Uterus (tissue), 4 donors: ENCODE measurements around the gene WIPI1. TPM values are rescaled to one million over a fixed set of nuclear protein-coding genes. Genes with fewer than 3 reads are reported as not detected.

Experiments used
- DNase-seq, 2 donors: peaks; one replicate each; pipeline ENCODE4 v3.0.0-alpha.2; 2019 to 2020
- H3K27ac ChIP-seq, 2 donors: fragments of 200-600 bp; sonication (generic); 1 replicate in 1 of 2; 2 replicates in 1 of 2; pipeline ENCODE4 v1.5.1; 2016 to 2018
- H3K27me3 ChIP-seq, 2 donors: fragments of 200-600 bp; sonication (generic); one replicate each; pipeline ENCODE4 v1.5.1; 2018 to 2019; ENCODE audit warnings: control low read depth in 1 of 2
- H3K36me3 ChIP-seq, 2 donors: fragments of 200-600 bp; sonication (generic); one replicate each; pipeline ENCODE4 v1.5.1; 2019; ENCODE audit warnings: control low read depth in 1 of 2
- H3K4me1 ChIP-seq, 2 donors: fragments of 200-600 bp; sonication (generic); one replicate each; pipeline ENCODE4 v1.5.1; 2018 to 2019; ENCODE audit warnings: control low read depth in 1 of 2
- H3K4me3 ChIP-seq, 2 donors: fragments of 200-600 bp; sonication (generic); 1 replicate in 1 of 2; 2 replicates in 1 of 2; pipeline ENCODE4 v1.5.1; 2018 to 2019; ENCODE audit warnings: mild to moderate bottlenecking in 1 of 2
- H3K9me3 ChIP-seq, 2 donors: fragments of 200-600 bp; sonication (generic); one replicate each; pipeline ENCODE4 v1.5.1; 2019; ENCODE audit warnings: control low read depth in 1 of 2
- POLR2A ChIP-seq, 2 donors: fragments of 450-650 bp; IDR thresholded peaks; one replicate each; pipeline ENCODE4 v1.6.1; 2016; ENCODE audit warnings: antibody characterized with exemption in 2 of 2, mild to moderate bottlenecking in 1 of 2, moderate library complexity in 1 of 2
- intact Hi-C: fragments of 100-400 bp; cut with DNase I; formaldehyde crosslinking; loops from one replicate; pipeline ENCODE4 v1.15.1; 2023; ENCODE audit warnings: low total_unique reads
- total RNA-seq, 4 donors: library from RNA; depleted of rRNA in 3 of 4; stranded (reverse); fragments of >200 nt in 3 of 4; gene quantifications; one replicate each; pipeline versions ENCODE4 v1.1.0 to v1.2.4, GENCODE V29; 2014 to 2023
- TF ChIP-seq, protein P1 (sequence below), 4 experiments: fragments of 200-600 bp in 2 of 4; fragments of 450-650 bp in 2 of 4; sonication (generic) in 2 of 4; IDR thresholded peaks; one replicate each; pipeline ENCODE4 v1.5.1; 2016 to 2019; ENCODE audit warnings: antibody characterized with exemption in 4 of 4, mild to moderate bottlenecking in 2 of 4, moderate library complexity in 1 of 4
- donor health status: DM: yes; HTN: yes; CAD: no.

WIPI1 gene
- total RNA-seq, 4 donors from 2014 or later, result 7.9 to 40.7 (median 27.9) TPM

DNA sequence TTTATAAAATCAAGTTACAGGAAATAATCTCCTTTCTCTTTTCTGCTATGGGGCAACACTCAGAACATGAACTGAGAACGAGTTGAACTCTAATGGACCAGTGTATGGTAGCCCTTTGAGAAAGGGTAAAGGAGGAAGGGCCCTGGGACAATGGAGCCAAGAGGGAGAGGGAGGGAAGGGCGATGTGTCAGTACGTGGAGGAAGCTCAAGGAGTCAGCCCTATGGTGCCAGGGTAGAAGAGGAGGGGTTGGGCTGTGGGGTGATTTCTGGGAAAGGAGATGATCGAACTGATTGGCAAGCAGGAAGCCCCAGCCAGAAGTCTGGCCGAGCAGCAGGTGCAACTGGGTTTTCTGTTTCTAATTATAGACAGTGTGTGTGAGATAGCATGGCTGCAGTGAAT is 4.3 kb upstream of the WIPI1 start:
- no peak for TF ChIP-seq POLR2A (IDR thresholded peaks at IDR 0.05)
- TF ChIP-seq, protein P1, sequence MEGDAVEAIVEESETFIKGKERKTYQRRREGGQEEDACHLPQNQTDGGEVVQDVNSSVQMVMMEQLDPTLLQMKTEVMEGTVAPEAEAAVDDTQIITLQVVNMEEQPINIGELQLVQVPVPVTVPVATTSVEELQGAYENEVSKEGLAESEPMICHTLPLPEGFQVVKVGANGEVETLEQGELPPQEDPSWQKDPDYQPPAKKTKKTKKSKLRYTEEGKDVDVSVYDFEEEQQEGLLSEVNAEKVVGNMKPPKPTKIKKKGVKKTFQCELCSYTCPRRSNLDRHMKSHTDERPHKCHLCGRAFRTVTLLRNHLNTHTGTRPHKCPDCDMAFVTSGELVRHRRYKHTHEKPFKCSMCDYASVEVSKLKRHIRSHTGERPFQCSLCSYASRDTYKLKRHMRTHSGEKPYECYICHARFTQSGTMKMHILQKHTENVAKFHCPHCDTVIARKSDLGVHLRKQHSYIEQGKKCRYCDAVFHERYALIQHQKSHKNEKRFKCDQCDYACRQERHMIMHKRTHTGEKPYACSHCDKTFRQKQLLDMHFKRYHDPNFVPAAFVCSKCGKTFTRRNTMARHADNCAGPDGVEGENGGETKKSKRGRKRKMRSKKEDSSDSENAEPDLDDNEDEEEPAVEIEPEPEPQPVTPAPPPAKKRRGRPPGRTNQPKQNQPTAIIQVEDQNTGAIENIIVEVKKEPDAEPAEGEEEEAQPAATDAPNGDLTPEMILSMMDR (IDR thresholded peaks at IDR 0.05), result no peak
- Histone ChIP-seq H3K27ac (no peak overlapping the region), H3K4me1 (no peaks in the 10 kb centered on the region), H3K36me3 (no peaks in the 10 kb centered on the region), H3K4me3 (no peak overlapping the region), H3K27me3 (no peaks in the 10 kb centered on the region), H3K9me3 (no peaks in the 10 kb centered on the region)
- intact Hi-C loops, result loop anchor here (5.0 kb wide), 1 partner anchor 199 kb away; no protein-coding TSS in a partner anchor
- DNase-seq, result no peak

DNA sequence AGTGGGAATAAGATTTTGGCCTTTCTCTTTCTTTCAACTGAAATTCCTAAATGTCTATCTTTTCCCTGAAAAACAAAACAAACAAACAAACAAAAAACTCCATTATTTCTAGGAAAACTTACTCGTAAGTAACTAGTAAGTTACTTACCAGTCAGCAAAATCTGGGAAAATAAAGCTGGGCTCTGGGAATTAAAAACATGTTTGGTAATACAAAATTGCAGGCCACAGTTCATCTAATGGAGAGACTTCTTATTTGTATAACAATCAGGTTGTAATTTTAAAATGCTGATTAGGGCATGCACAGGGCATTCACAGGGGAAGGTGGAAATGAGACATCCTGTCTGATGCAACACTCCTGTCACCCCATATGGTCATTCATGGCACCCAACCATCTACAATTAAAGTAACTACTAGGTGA is 3.8 kb upstream of the WIPI1 start:
- Histone ChIP-seq H3K4me3 (no peak overlapping the region), H3K27ac (no peak overlapping the region), H3K36me3 (no peaks in the 10 kb centered on the region), H3K9me3 (no peaks in the 10 kb centered on the region), H3K27me3 (no peaks in the 10 kb centered on the region), H3K4me1 (no peaks in the 10 kb centered on the region)
- no peak for TF ChIP-seq POLR2A (IDR thresholded peaks at IDR 0.05)
- TF ChIP-seq, protein P1 (IDR thresholded peaks at IDR 0.05), result no peak
- intact Hi-C loops, result loop anchor here (5.0 kb wide), 1 partner anchor 199 kb away; no protein-coding TSS in a partner anchor
- no peak for DNase-seq

DNA sequence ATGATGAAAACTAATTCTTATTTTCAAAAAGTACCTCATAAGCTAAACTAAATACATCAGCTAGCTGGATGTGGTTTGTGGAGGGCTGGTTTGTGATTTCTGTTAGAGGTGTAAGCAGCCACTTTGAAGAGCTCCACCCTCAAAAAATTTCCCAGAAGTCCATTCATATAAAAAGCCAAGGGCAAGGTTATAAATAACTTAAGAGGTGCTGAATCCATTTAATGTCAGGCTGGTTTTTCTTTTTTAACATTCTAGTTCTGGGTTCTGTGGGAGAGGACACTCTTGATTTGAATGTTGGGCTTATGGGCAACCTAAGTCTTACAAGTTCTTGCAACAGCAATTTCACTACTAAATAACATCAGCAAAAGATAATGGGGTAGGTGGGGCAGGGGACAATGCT is 3.4 kb upstream of the WIPI1 start:
- intact Hi-C loops, result loop anchor here (5.0 kb wide), 1 partner anchor 198 kb away; no protein-coding TSS in a partner anchor
- H3K27me3 ChIP-seq, result no peaks in the 10 kb centered on the region
- H3K36me3 ChIP-seq, result no peaks in the 10 kb centered on the region
- no peak overlapping the region for H3K4me3 ChIP-seq
- TF ChIP-seq, protein P1 (IDR thresholded peaks at IDR 0.05), result no peak
- TF ChIP-seq POLR2A (IDR thresholded peaks at IDR 0.05), result no peak
- DNase-seq, result no peak
- no peak overlapping the region for H3K27ac ChIP-seq
- no peaks in the 10 kb centered on the region for H3K4me1 ChIP-seq
- no peaks in the 10 kb centered on the region for H3K9me3 ChIP-seq

DNA sequence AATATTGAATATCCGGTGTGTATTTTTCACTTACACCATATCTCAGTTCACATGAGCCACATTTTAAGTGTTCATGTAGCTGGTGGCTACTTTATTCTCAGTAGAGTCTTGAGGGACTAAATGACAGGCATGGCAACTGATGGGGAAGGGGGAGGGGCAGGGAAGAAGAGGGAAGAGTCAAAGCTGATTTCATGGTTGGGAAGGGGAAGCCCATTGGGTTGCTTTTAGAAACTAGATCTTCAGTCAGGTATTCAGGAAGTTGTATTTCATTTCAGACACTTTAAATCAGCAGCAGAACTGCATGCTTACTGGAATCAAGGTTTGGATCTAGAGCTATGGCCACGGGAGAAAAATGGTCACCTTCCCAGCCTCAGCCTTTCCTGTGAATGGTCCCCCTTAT is 2.9 kb upstream of the WIPI1 start:
- no peaks in the 10 kb centered on the region for H3K9me3 ChIP-seq
- DNase-seq, result no peak
- H3K27me3 ChIP-seq, result no peaks in the 10 kb centered on the region
- TF ChIP-seq, protein P1 (IDR thresholded peaks at IDR 0.05), result no peak
- TF ChIP-seq POLR2A (IDR thresholded peaks at IDR 0.05), result no peak
- H3K36me3 ChIP-seq, result no peaks in the 10 kb centered on the region
- H3K4me3 ChIP-seq, result no peak overlapping the region
- intact Hi-C loops, result loop anchor here (5.0 kb wide), 1 partner anchor 198 kb away; no protein-coding TSS in a partner anchor
- no peaks in the 10 kb centered on the region for H3K4me1 ChIP-seq
- no peak overlapping the region for H3K27ac ChIP-seq

DNA sequence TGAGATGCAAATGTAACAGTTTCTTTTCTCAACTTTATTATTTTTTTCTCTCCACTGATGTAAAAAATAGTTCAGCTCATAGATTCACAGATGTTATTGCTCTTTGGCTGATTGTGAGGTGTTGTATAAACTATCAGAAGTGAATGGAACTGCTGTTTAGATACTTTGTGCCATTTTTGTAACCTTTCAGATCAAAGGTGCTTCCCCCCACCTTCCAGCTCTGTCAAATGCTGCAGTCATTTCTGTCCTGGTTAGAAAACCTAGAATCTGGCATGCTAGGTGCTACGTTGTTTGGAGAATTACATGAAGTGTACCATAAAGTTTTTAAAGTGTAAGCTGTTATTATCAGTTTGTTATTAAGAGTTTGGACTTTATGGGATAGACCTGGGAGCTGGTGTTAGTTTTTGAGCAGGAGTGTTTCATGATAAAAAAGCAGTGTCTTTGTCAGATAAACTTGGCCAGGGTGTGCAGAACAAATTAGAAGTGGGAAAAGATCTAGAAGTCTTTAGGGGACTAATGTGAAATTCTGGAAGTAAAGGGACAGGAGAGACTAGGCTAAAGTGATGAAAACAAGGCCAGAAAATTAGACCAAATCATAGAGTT is 1.8 kb upstream of the WIPI1 start:
- TF ChIP-seq, protein P1 (IDR thresholded peaks at IDR 0.05), result no peak
- no peak for TF ChIP-seq POLR2A (IDR thresholded peaks at IDR 0.05)
- no peaks in the 10 kb centered on the region for H3K36me3 ChIP-seq
- no peaks in the 10 kb centered on the region for H3K9me3 ChIP-seq
- no peak overlapping the region for H3K27ac ChIP-seq
- no peaks in the 10 kb centered on the region for H3K27me3 ChIP-seq
- no peak for DNase-seq
- no peaks in the 10 kb centered on the region for H3K4me1 ChIP-seq
- intact Hi-C loops, result no loop called here
- H3K4me3 ChIP-seq, result no peak overlapping the region
